Bronchial epithelial cell (primary cell): ENCODE data around the gene STK11IP. TPM values are rescaled to one million over a fixed set of nuclear protein-coding genes. Genes with fewer than 3 reads are reported as not detected.

Source experiments
- DNase-seq: peaks from one replicate; pipeline ENCODE4 v3.0.0-alpha.2; 2010; ENCODE audit warnings: low read depth
- FAIRE-seq: peaks from 2 replicates; lab custom pipeline; 2011; peaks lifted over from hg19 to GRCh38; lab: Jason Lieb, UNC
- H3K27me3 ChIP-seq: 2 replicates; pipeline ENCODE4 v1.5.1; 2011; ENCODE audit warnings: low read length; ENCODE audit not compliant: control insufficient read depth, insufficient read depth
- H3K36me3 ChIP-seq: 2 replicates; pipeline ENCODE4 v1.5.1; 2011; ENCODE audit warnings: low read length; ENCODE audit not compliant: control insufficient read depth, insufficient read depth
- H3K4me3 ChIP-seq: 2 replicates; pipeline ENCODE4 v1.5.1; 2011; ENCODE audit warnings: mild to moderate bottlenecking, low read depth, low read length, control low read depth
- total RNA-seq: library from RNA; depleted of rRNA; stranded (reverse); fragments of >200 nt; gene quantifications from 2 replicates; pipeline ENCODE4 v1.2.1, GENCODE V29; 2014
- TF ChIP-seq, protein P1 (sequence below): IDR thresholded peaks from 2 replicates; pipeline ENCODE4 v1.5.1; 2011; ENCODE audit warnings: mild to moderate bottlenecking, moderate library complexity, low read length, control low read depth, inconsistent platforms; ENCODE audit not compliant: insufficient read depth, severe bottlenecking

Gene STK11IP
- total RNA-seq, 1 donor from 2014 or later = 11.3 TPM

DNA sequence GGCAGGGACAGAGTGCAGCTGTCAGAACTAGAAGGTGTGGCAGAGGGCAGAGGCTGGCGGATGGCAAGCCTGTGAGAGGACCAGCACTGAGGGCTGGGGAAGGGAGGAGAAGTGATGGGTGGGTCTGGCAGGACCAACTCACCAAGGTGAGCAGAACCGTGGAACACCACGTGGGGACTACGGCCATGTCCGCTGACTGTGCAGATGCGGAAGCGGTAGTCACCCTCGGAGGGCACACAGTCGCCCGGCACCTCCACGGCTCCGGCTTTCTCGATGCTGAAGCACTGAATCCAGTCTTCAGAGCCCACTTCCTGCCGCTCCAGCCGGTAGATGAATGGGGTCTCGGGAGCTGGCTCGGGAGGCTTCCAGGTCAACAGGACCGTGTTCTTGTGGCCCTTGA is 30.5 kb upstream of the STK11IP start:
- peaks cover 1% of the 10 kb centered on the region for H3K36me3 ChIP-seq
- no peak for FAIRE-seq
- TF ChIP-seq, protein P1, sequence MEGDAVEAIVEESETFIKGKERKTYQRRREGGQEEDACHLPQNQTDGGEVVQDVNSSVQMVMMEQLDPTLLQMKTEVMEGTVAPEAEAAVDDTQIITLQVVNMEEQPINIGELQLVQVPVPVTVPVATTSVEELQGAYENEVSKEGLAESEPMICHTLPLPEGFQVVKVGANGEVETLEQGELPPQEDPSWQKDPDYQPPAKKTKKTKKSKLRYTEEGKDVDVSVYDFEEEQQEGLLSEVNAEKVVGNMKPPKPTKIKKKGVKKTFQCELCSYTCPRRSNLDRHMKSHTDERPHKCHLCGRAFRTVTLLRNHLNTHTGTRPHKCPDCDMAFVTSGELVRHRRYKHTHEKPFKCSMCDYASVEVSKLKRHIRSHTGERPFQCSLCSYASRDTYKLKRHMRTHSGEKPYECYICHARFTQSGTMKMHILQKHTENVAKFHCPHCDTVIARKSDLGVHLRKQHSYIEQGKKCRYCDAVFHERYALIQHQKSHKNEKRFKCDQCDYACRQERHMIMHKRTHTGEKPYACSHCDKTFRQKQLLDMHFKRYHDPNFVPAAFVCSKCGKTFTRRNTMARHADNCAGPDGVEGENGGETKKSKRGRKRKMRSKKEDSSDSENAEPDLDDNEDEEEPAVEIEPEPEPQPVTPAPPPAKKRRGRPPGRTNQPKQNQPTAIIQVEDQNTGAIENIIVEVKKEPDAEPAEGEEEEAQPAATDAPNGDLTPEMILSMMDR = no peak
- H3K4me3 ChIP-seq = no peak overlapping the region
- H3K27me3 ChIP-seq = no peaks in the 10 kb centered on the region
- DNase-seq = no peak

DNA sequence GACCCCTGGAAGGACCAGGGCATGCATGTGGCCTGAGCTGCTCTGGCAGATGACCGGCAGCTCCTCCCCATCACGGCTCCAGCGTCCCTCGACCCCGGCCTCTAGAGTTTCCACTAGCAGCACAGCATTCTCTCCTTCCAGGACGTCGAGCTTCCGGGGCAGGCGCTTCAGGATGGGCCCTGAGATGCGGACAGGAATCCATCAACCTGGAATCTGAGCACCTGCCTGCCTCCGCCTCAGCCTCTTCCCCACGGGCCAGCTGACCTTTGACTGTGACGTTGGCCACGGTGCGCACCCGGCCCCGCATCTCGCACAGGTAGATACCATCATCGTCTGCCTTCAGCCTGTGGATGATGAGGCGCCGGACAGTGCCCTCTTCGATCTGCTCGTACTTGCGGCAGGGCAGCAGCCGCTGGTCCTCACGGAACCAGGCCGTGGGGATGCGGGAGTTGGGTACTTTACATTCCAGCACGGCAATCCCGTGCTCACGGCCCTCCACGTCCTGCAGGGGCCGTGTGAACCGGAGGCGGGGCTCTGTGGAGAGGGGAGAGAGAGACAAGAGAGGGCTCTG is 29.8 kb upstream of the STK11IP start:
- H3K27me3 ChIP-seq = no peaks in the 10 kb centered on the region
- peaks cover 1% of the 10 kb centered on the region for H3K36me3 ChIP-seq
- no peak for FAIRE-seq
- TF ChIP-seq, protein P1 = no peak
- H3K4me3 ChIP-seq = no peak overlapping the region
- DNase-seq = no peak

DNA sequence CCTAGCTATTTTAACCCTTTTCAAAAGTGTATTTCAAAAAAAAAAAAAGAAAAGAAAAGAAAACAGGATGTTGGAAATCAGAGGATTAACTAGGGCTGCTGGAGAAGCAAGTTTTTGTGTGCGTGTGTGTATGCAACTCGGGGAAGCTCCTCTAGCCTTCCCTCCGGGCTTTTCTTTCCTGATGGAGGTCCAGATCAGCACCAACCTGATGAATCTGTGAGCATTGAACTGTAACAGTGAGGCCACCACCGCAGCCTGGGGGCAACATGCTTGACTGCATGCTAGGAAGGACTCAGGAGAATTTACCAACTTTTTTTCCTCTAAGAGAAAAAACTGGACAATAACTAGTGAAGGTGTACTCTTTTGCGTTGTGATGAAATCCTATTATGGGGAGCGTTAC is 28.6 kb upstream of the STK11IP start:
- TF ChIP-seq, protein P1 = no peak
- Histone ChIP-seq H3K36me3 (peaks cover 1% of the 10 kb centered on the region), H3K4me3 (no peak overlapping the region), H3K27me3 (no peaks in the 10 kb centered on the region)
- no peak for FAIRE-seq
- DNase-seq = no peak

DNA sequence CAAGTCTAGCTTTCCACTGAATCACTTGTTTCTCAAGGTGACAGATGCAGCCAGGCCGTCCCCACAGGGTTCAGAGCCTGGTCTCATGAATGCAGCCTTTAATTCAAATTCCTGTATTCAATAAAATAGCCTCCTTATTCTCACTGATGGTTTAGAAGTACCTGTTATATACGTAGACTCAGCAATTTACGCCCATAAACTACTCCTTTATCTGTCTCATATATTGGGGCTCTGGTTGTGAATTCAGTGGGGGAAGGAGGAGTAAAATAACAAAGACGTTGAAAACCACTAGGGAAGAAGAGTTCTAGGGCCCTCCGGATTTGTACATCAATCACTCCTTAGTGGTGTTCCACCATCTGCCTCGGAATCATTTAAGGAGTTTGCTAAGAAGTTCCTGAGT is 28.0 kb upstream of the STK11IP start:
- H3K4me3 ChIP-seq = no peak overlapping the region
- TF ChIP-seq, protein P1 = no peak
- H3K36me3 ChIP-seq = peaks cover 1% of the 10 kb centered on the region
- no peaks in the 10 kb centered on the region for H3K27me3 ChIP-seq
- FAIRE-seq (no peak), DNase-seq (no peak)

DNA sequence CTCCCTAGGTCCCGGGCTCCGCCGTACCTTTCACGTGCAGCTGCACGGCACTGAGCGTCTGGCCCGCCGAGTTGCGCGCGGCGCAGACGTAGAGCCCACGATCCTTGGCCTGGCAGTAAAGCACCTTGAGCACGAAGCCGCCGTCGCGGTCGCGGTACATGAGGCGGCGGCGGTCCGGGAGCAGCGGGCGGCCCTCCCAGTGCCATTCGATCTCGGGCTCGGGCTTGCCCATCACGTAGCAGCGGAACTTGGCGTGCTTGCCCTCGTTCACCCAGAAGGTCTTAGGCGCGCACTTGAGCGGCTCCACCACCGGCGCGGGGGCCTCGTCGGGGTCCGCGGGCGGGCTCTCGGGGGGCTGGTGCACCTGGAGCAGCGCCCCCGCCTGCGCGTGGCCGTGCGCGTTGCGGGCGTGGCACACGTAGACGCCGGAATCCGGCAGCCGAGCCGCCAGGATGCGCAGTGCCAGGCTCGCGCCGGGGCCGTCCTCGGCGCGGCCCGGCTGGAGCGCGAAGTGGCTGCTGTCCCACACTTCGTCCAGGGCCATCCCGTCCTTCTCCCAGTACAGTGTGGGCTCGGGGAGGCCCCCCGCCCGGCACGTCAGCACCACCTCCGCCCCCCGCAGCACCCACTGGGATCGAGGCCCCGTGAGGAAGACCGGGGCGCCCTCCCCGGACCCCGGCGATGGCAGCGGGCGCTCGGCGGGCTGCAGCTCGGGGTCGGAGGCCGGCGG is 27.3 kb upstream of the STK11IP start:
- Histone ChIP-seq H3K4me3 (peak overlapping the region; percentile 66), H3K27me3 (no peaks in the 10 kb centered on the region), H3K36me3 (peaks cover 1% of the 10 kb centered on the region)
- FAIRE-seq (no peak), DNase-seq (peak; percentile 12)
- TF ChIP-seq, protein P1 = no peak
